ENCODE measurements around the gene FAN1. TPM values are rescaled to one million over a fixed set of nuclear protein-coding genes. Genes with fewer than 3 reads are reported as not detected.

Gene FAN1
- total and polyA plus RNA-seq, 2 donors (not counting 1 experiment from before 2014, with no cell fraction given) = 10.6 to 21.3 TPM

- Histone ChIP-seq H3K4me2 (replicated peaks; ENCODE audit: low read depth, low read length, poor library complexity, severe bottlenecking) (no peak overlapping the region), H3K4me1 (ENCODE audit: control insufficient read depth in 2 of 2, insufficient read depth in 2 of 2, low read length in 2 of 2) (peaks cover 0 to 6% of the 10 kb centered on the region in 2 donors), H4K20me1 (ENCODE audit: control insufficient read depth, insufficient read depth, low read length, poor library complexity, severe bottlenecking) (no peaks in the 10 kb centered on the region), H3K9me3 (ENCODE audit: control extremely low read depth in 1 of 3, control insufficient read depth in 2 of 3, insufficient read depth in 1 of 3, low read length in 2 of 3) (no peaks in the 10 kb centered on the region), H3K36me3 (replicated peaks in 1 of 2; ENCODE audit: control extremely low read depth in 1 of 2, control insufficient read depth in 1 of 2, extremely low read depth in 1 of 2, insufficient read depth in 2 of 2, low read length in 1 of 2) (peaks cover 1 to 2% of the 10 kb centered on the region in 2 experiments), H3K27me3 (replicated peaks in 1 of 4; ENCODE audit: control extremely low read depth in 1 of 4, control insufficient read depth in 3 of 4, insufficient read depth in 4 of 4, low read length in 3 of 4) (no peaks in the 10 kb centered on the region), H2AFZ (ENCODE audit: insufficient read depth, low read depth, low read length, poor library complexity, severe bottlenecking) (no peak overlapping the region), H3K27ac (ENCODE audit: low read length in 2 of 2) (no peak overlapping the region), H3K9ac (ENCODE audit: low read length) (no peak overlapping the region), H3K4me3 (ENCODE audit: control extremely low read depth in 1 of 5, extremely low read depth in 1 of 5, insufficient read depth in 1 of 5, low read depth in 2 of 5, low read length in 4 of 5) (no peak overlapping the region), H3K79me2 (ENCODE audit: control insufficient read depth, insufficient read depth, low read length) (no peaks in the 10 kb centered on the region)
- 100% methylated on average over 4 of the region's 5 CpGs for WGBS (ENCODE audit: insufficient coverage)
- POLR2A ChIA-PET = no interaction called here
- Mint-ChIP-seq H3K27me3 (no peaks in the 10 kb centered on the region), H3K4me1 (peaks cover 29% of the 10 kb centered on the region), H3K9me3 (ENCODE audit: insufficient read depth) (no peaks in the 10 kb centered on the region), H3K4me3 (no peak overlapping the region), H3K27ac (no peak overlapping the region)
- DNase-seq (no peak), ATAC-seq (ENCODE audit: low read depth) (no peak)
- no peak for TF ChIP-seq CTCF (IDR thresholded peaks at IDR 0.05)
- no peak for TF ChIP-seq EZH2 (IDR thresholded peaks at IDR 0.05; ENCODE audit: borderline replicate concordance, insufficient read depth, low read depth, low read length, poor library complexity, severe bottlenecking)
- intact Hi-C loops (cut with micrococcal nuclease) = no loop called here
- CTCF ChIA-PET = interaction anchor here (1.3 kb wide), 1 partner anchor 223 kb away, joined by 4 read pairs; no protein-coding TSS in a partner anchor
Measured at GRCh38 chr15:30905821-30906220, 2.1 kb downstream of the FAN1 start.

GRCh38 chr15:30906366-30906765 lies 2.7 kb downstream of the FAN1 start:
- Mint-ChIP-seq H3K27me3 (no peaks in the 10 kb centered on the region), H3K9me3 (ENCODE audit: insufficient read depth) (no peaks in the 10 kb centered on the region), H3K4me1 (peaks cover 29% of the 10 kb centered on the region), H3K4me3 (no peak overlapping the region), H3K27ac (no peak overlapping the region)
- no peak overlapping the region for H3K9ac ChIP-seq (ENCODE audit: low read length)
- TF ChIP-seq EZH2 (IDR thresholded peaks at IDR 0.05; ENCODE audit: borderline replicate concordance, insufficient read depth, low read depth, low read length, poor library complexity, severe bottlenecking) = no peak
- TF ChIP-seq CTCF (IDR thresholded peaks at IDR 0.05) = no peak
- no peaks in the 10 kb centered on the region for H4K20me1 ChIP-seq (ENCODE audit: control insufficient read depth, insufficient read depth, low read length, poor library complexity, severe bottlenecking)
- intact Hi-C loops (cut with micrococcal nuclease) = no loop called here
- no peaks in the 10 kb centered on the region for H3K79me2 ChIP-seq (ENCODE audit: control insufficient read depth, insufficient read depth, low read length)
- H3K4me2 ChIP-seq (replicated peaks; ENCODE audit: low read depth, low read length, poor library complexity, severe bottlenecking) = no peak overlapping the region
- ChIA-PET POLR2A (no interaction called here), CTCF (interaction anchor here (1.3 kb wide), 1 partner anchor 223 kb away, joined by 4 read pairs; no protein-coding TSS in a partner anchor)
- 70% methylated on average over 3 of the region's 4 CpGs for WGBS (ENCODE audit: insufficient coverage)
- H3K27ac ChIP-seq (ENCODE audit: low read length in 2 of 2) = no peak overlapping the region
- peaks cover 0 to 6% of the 10 kb centered on the region in 2 donors for H3K4me1 ChIP-seq (ENCODE audit: control insufficient read depth in 2 of 2, insufficient read depth in 2 of 2, low read length in 2 of 2)
- ATAC-seq (ENCODE audit: low read depth) (no peak), DNase-seq (no peak)
- no peaks in the 10 kb centered on the region for H3K27me3 ChIP-seq (replicated peaks in 1 of 4; ENCODE audit: control extremely low read depth in 1 of 4, control insufficient read depth in 3 of 4, insufficient read depth in 4 of 4, low read length in 3 of 4)
- no peaks in the 10 kb centered on the region for H3K9me3 ChIP-seq (ENCODE audit: control extremely low read depth in 1 of 3, control insufficient read depth in 2 of 3, insufficient read depth in 1 of 3, low read length in 2 of 3)
- H3K4me3 ChIP-seq (ENCODE audit: control extremely low read depth in 1 of 5, extremely low read depth in 1 of 5, insufficient read depth in 1 of 5, low read depth in 2 of 5, low read length in 4 of 5) = no peak overlapping the region
- H2AFZ ChIP-seq (ENCODE audit: insufficient read depth, low read depth, low read length, poor library complexity, severe bottlenecking) = no peak overlapping the region
- peaks cover 1 to 2% of the 10 kb centered on the region in 2 experiments for H3K36me3 ChIP-seq (replicated peaks in 1 of 2; ENCODE audit: control extremely low read depth in 1 of 2, control insufficient read depth in 1 of 2, extremely low read depth in 1 of 2, insufficient read depth in 2 of 2, low read length in 1 of 2)

All from B cell (primary cell).